ENCODE measurements around the gene MASP2. TPM values are rescaled to one million over a fixed set of nuclear protein-coding genes. Genes with fewer than 3 reads are reported as not detected.
"Not testable (repeated sequence)": the region's sequence is repeated elsewhere in the genome, so short reads cannot be mapped to it uniquely, and the experiment has no call there.

MASP2 gene
- polyA plus RNA-seq, 10 donors, result 1.1 to 5.9 (median 2.2) TPM

GRCh38 chr1:11058595-11059154, 11.6 kb upstream of the MASP2 start:
- DNase-seq, result no peak

- DNase-seq, result no peak
Observed at GRCh38 chr1:11058026-11058425, 11.0 kb upstream of the MASP2 start.

- no peak for DNase-seq
Observed at GRCh38 chr1:11057477-11057876, 10.4 kb upstream of the MASP2 start.

- DNase-seq, result no peak
Observed at GRCh38 chr1:11056504-11056903, 9.5 kb upstream of the MASP2 start.

- DNase-seq, result no peak
Observed at GRCh38 chr1:11055676-11056075, 8.6 kb upstream of the MASP2 start.

DNA sequence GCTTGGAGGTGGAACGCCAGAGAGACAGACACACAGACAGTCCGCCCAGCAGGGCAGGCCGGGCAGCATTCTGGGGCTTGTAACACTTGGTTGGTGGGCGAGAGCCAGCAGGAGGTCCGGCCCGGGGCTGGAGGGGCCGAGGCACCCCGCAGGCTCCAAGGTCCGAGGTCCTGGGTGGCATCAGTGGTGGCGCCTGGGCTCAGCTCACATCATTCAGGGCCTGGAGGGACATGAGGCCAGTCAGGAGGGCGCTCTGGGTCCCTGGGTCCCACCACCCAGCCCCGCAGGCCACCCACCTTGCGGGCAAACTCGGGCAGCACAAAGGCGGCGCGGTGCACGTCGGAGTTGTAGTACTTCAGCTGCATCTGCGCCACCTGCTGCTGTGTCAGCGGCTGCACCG, 7.6 kb upstream of the MASP2 start:
- no peak for DNase-seq

- no peak for DNase-seq
Observed at GRCh38 chr1:11054181-11054580, 7.1 kb upstream of the MASP2 start.

- peak in 1 of 3 donors; percentile 50 for DNase-seq
Observed at GRCh38 chr1:11053758-11054137, 6.7 kb upstream of the MASP2 start.

- DNase-seq, result peak in 1 of 3 donors; percentile 59
Observed at GRCh38 chr1:11052839-11053757, 6.1 kb upstream of the MASP2 start.

DNA sequence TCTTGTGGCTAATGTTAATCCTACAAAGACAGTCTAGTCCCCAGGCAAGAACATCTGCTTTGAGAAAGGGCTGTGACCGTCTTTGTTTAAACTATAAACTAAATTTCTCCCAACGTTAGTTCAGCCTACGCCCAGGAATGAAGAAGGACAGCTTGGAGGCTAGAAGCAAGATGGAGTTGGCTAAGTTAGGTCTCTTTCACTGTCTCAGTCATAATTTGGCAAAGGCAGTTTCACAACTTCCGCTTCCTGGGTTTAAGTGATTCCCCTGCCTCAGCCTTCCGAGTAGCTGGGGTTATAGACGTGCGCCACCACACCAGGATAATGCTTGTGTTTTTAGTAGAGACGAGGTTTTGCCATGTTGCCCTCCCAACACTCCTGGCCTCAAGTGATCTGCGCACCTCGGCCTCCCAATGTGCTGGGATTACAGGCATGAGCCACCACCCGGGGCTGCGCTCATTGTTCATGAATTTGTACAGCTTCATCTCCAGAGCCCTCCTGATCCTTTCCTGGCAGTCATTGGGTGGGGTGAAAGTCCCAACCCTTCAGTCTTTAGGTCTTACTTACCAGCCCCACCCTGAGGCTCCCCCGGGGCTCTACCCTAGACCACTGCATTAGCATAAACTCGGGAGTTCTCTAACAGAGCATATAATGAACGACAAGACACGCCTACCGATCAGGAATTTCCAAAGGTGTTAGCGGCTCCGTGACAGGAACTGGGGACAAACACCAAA, 4.9 kb upstream of the MASP2 start:
- no peak for DNase-seq

GRCh38 chr1:11051121-11051520, 4.1 kb upstream of the MASP2 start:
- not testable (repeated sequence) for DNase-seq

DNA sequence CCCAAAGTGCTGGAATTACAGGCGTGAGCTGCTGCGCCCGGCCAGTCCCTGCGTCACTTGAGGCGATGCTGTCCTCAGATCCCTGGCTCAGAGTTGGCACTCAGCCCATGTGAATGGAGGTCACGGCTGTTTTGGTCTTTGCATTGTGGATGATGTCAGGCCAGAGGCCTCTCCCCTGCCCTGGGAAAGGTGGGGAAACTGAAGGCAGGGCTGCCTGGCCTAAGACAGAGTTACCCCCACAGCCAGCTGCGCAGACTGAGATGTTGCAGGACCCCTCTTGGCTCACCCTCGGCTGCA, 821 bp downstream of the MASP2 start:
- no peak for DNase-seq

- no peak for DNase-seq
Observed at GRCh38 chr1:11045428-11046269, 1.4 kb downstream of the MASP2 start.

DNA sequence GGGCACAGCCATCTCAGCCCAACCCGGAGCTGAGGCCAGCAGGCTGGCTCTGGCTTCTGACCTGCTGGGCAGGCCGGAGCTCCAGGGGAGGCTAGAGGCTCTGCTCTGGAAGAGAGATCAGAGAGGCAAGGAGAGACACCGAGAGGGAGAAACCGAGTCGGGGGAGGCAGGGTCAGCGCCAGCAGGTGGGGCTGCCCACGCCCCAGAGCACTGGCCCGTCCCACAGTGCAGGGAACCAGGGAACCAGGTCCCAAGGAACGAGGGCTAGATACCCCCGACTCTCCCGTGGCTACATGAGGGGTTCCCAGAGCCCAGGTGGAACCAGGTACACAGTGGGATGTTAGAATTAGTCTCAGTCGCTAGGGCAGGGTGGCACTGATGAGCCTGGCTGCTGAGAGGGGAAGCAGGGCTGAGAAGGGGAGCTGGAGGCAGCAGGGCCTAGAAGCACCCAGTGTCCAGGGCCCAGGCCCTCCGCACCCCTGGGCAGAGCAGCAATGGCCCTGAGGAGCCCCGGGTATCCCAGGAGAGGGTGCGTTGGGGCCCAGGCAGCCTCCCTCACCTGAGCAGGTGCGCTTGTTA, 2.1 kb downstream of the MASP2 start:
- DNase-seq, result no peak

DNA sequence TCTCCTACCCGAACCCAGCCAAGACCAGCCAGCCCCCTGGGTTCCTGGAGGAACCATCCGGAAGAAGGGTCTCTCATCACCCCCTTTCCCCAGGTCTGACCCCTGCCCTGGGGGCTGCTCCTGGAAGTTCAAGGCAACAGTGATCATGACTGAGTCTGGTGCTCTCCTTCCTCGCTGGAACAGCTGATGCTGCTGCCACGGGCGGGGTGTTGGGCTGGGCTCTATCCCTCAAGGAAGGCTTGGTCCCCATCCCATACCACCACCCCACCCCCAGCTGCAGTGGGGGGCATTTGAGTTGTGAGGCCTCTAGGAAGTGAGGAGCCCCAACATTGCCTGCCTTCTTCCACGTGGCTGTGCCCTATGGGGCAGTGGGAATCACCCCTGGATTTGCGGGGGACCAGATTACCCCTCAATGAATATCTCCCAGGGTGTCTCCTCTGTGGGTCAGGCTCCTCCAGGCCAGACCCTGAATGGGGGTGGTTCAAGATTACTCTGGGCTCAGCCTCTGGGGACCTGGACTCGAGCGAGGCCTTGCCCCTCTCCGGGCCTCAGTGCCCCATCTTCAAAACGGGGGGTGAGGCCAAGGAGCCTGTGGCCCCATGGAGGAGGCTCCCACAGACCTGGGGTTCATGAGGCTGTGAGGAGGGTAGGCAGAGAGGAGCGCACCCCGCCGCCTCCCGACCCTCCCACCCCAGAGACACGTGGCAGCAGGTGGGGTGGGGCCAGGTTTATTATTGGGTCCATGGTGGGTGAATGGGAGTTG, 2.8 kb downstream of the MASP2 start:
- DNase-seq, result no peak

GRCh38 chr1:11042995-11043874, 3.8 kb downstream of the MASP2 start:
- no peak for DNase-seq

DNA sequence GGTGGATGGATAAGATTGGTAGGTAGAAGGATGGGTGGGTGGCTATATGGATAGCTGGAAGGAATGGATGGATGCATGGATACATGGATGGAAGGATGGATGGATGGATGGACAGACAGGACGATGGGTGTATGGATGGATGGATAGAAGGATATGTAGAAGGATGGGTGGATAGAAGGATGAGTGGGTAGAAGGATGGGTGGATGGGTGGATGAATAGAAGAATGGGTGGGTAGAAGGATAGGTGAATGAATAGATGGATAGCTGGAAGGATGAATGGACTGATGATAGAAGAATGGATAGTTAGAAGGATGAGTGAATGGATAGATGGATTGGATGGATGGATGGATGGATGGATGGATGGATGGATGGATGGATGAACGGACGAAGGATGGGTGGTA, 5.0 kb downstream of the MASP2 start:
- DNase-seq, result no peak

GRCh38 chr1:11041048-11041447, 6.0 kb downstream of the MASP2 start:
- DNase-seq, result no peak

- not testable (repeated sequence) for DNase-seq
Observed at GRCh38 chr1:11040105-11040429, 7.0 kb downstream of the MASP2 start.

Measured in muscle of back (tissue), 11 donors.